CD4-positive, alpha-beta memory T cell (primary cell): ENCODE data around the gene NCAN. TPM values are rescaled to one million over a fixed set of nuclear protein-coding genes. Genes with fewer than 3 reads are reported as not detected.

Experiments
- CTCF ChIA-PET: fragments of 350-600 bp; sonication (Branson Sonifier 250); formaldehyde crosslinking; loops from one replicate; lab custom pipeline; 2021; ENCODE audit warnings: inconsistent platforms; ENCODE audit not compliant: partially characterized antibody; lab: Charles Lee
- POLR2A ChIA-PET: fragments of 350-600 bp; sonication (Branson Sonifier 250); formaldehyde crosslinking; loops from one replicate; lab custom pipeline; 2021; ENCODE audit not compliant: partially characterized antibody; lab: Charles Lee
- DNase-seq, 5 donors: peaks; one replicate each; pipeline versions ENCODE4 v3.0.0 to v3.0.0-alpha.2; 2020 to 2022; ENCODE audit warnings: mixed read lengths in 1 of 5
- H3K27ac ChIP-seq: one replicate; pipeline ENCODE4 v1.7.0; 2013; ENCODE audit warnings: low read depth, low read length
- H3K27me3 ChIP-seq: 2 replicates; pipeline ENCODE4 v1.7.0; 2013; ENCODE audit warnings: mild to moderate bottlenecking, low read length, moderate library complexity; ENCODE audit not compliant: insufficient read depth
- H3K36me3 ChIP-seq: 2 replicates; pipeline ENCODE4 v1.7.0; 2013; ENCODE audit warnings: mild to moderate bottlenecking, low read length, moderate library complexity; ENCODE audit not compliant: insufficient read depth
- H3K4me1 ChIP-seq: 2 replicates; pipeline ENCODE4 v1.7.0; 2013; ENCODE audit warnings: mild to moderate bottlenecking, low read length, moderate library complexity; ENCODE audit not compliant: insufficient read depth
- H3K4me3 ChIP-seq, 2 donors: one replicate each; pipeline ENCODE4 v1.7.0; 2013; ENCODE audit warnings: low read length in 2 of 2, mild to moderate bottlenecking in 1 of 2
- H3K9me3 ChIP-seq, 2 donors: one replicate each; pipeline ENCODE4 v1.7.0; 2013; ENCODE audit warnings: low read length in 2 of 2, control low read depth in 1 of 2; ENCODE audit not compliant: control insufficient read depth in 1 of 2
- H3K27ac Mint-ChIP-seq, 7 donors: one replicate each; pipeline ENCODE4 v1.8.0; 2020 to 2021; ENCODE audit warnings: mixed read lengths in 7 of 7, mild to moderate bottlenecking in 6 of 7, inconsistent platforms in 3 of 7, moderate library complexity in 3 of 7
- H3K27me3 Mint-ChIP-seq, 2 donors: one replicate each; pipeline ENCODE4 v1.8.0; 2020 to 2021; ENCODE audit warnings: mixed read lengths in 2 of 2
- H3K36me3 Mint-ChIP-seq, 2 donors: one replicate each; pipeline ENCODE4 v1.8.0; 2020 to 2021; ENCODE audit warnings: mixed read lengths in 2 of 2, inconsistent platforms in 1 of 2, mild to moderate bottlenecking in 1 of 2
- H3K4me1 Mint-ChIP-seq, 4 donors: one replicate each; pipeline ENCODE4 v1.8.0; 2020 to 2021; ENCODE audit warnings: mixed read lengths in 4 of 4, mild to moderate bottlenecking in 1 of 4
- H3K4me3 Mint-ChIP-seq, 8 donors: one replicate each; pipeline ENCODE4 v1.8.0; 2020 to 2021; ENCODE audit warnings: mixed read lengths in 8 of 8, mild to moderate bottlenecking in 7 of 8, moderate library complexity in 6 of 8, inconsistent platforms in 3 of 8
- H3K9me3 Mint-ChIP-seq, 8 donors: one replicate each; pipeline ENCODE4 v1.8.0; 2020 to 2021; ENCODE audit warnings: mixed read lengths in 8 of 8, mild to moderate bottlenecking in 5 of 8, inconsistent platforms in 3 of 8, moderate library complexity in 1 of 8
- intact Hi-C: fragments of 100-400 bp; cut with micrococcal nuclease; formaldehyde crosslinking; loops from one replicate; pipeline ENCODE4 v1.15.1; 2023
- polyA plus RNA-seq, 2 donors: library from polyadenylated mRNA; unstranded; fragments of 300-500 nt; fragmentation: Illumina TruSeq; gene quantifications; one replicate each; pipeline ENCODE4 v1.2.3, GENCODE V29; 2021
- total RNA-seq, 2 experiments: library from RNA; stranded (reverse); gene quantifications; one replicate each; pipeline ENCODE4 v1.2.3, GENCODE V29; 2021

The NCAN gene
- total and polyA plus RNA-seq, 4 experiments from 2014 or later, result not detected

- H3K4me1 Mint-ChIP-seq, result peaks cover 11 to 33% (median 24%) of the 10 kb centered on the region in 4 donors
- intact Hi-C loops, result loop anchor here (1.0 kb wide), 3 partner anchors 39 to 304 kb away; partner anchors contain the start of genes MAU2 and SUGP1
- no peaks in the 10 kb centered on the region for H3K27me3 Mint-ChIP-seq
- CTCF ChIA-PET, result interaction anchor here (0.6 to 4.7 kb wide), 7 partner anchors 9 to 305 kb away, joined by 3 to 22 read pairs (median 4); partner anchors contain the start of gene NR2C2AP
- POLR2A ChIA-PET, result interaction anchor here (1.0 kb wide), 1 partner anchor 304 kb away, joined by 4 read pairs; no protein-coding TSS in a partner anchor
- peaks cover 22 to 24% of the 10 kb centered on the region in 2 donors for H3K36me3 Mint-ChIP-seq
- Histone ChIP-seq H3K27ac (no peak overlapping the region), H3K9me3 (no peaks in the 10 kb centered on the region), H3K4me3 (no peak overlapping the region), H3K36me3 (peaks cover 3% of the 10 kb centered on the region), H3K27me3 (no peaks in the 10 kb centered on the region), H3K4me1 (peaks cover 21% of the 10 kb centered on the region)
- H3K9me3 Mint-ChIP-seq, result no peaks in the 10 kb centered on the region
- H3K27ac Mint-ChIP-seq, result peak overlapping the region in 5 of 7 donors; percentile 55 to 81 (median 65)
- H3K4me3 Mint-ChIP-seq, result peak overlapping the region in 2 of 8 donors; percentile 29 to 52
- DNase-seq, result peak; percentile 64 to 69 (median 66)
Observed at GRCh38 chr19:19185853-19186740, 25.7 kb upstream of the NCAN start.

GRCh38 chr19:19186742-19187141 lies 25.0 kb upstream of the NCAN start:
- Mint-ChIP-seq H3K27ac (peak overlapping the region in 4 of 7 donors; percentile 10 to 74 (median 37)), H3K9me3 (no peaks in the 10 kb centered on the region), H3K36me3 (peaks cover 19 to 22% of the 10 kb centered on the region in 2 donors), H3K4me1 (peaks cover 11 to 40% (median 27%) of the 10 kb centered on the region in 4 donors), H3K27me3 (no peaks in the 10 kb centered on the region), H3K4me3 (peak overlapping the region in 1 of 8 donors; percentile 41)
- ChIA-PET CTCF (interaction anchor here (1.1 to 4.7 kb wide), 2 partner anchors 39 to 305 kb away, joined by 5 to 22 read pairs; no protein-coding TSS in a partner anchor), POLR2A (no interaction called here)
- Histone ChIP-seq H3K4me3 (no peak overlapping the region), H3K4me1 (peaks cover 26% of the 10 kb centered on the region), H3K9me3 (no peaks in the 10 kb centered on the region), H3K36me3 (peaks cover 3% of the 10 kb centered on the region), H3K27ac (no peak overlapping the region), H3K27me3 (no peaks in the 10 kb centered on the region)
- intact Hi-C loops, result loop anchor here (1.0 kb wide), 3 partner anchors 39 to 304 kb away; partner anchors contain the start of genes MAU2 and SUGP1
- no peak for DNase-seq

DNA sequence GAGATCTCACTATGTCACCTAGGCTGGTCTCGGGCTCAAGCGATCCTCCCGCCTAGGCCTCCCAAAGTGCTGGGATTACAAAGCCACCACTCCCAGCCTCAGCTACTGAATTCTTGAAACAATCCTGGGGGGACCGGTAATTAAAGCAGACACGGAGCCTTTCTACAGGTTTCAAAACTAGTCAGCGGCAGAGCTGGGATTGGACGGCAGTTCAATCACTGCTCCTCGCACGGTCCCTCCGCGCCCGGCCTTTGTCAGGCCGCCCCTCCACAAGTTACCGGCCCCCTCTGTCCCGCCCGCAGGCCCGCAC lies 20.0 kb upstream of the NCAN start:
- Histone ChIP-seq H3K9me3 (no peaks in the 10 kb centered on the region), H3K27ac (peak overlapping the region; percentile 100), H3K36me3 (no peaks in the 10 kb centered on the region), H3K4me3 (peak overlapping the region; percentile 98 to 100), H3K27me3 (no peaks in the 10 kb centered on the region), H3K4me1 (peaks cover 44% of the 10 kb centered on the region)
- intact Hi-C loops, result loop anchor here (1.0 to 5.0 kb wide), 8 partner anchors 12 to 471 kb away; partner anchors contain the start of genes ATP13A1, COPE, DDX49 and GATAD2A
- Mint-ChIP-seq H3K27ac (peak overlapping the region; percentile 98 to 100 (median 99)), H3K36me3 (peaks cover 4 to 19% of the 10 kb centered on the region in 2 donors), H3K4me1 (peaks cover 20 to 58% (median 39%) of the 10 kb centered on the region in 4 donors), H3K4me3 (peak overlapping the region; percentile 95 to 99 (median 98)), H3K9me3 (no peaks in the 10 kb centered on the region), H3K27me3 (no peaks in the 10 kb centered on the region)
- CTCF ChIA-PET, result interaction anchor here (0.6 to 1.7 kb wide), 6 partner anchors 9 to 980 kb away, joined by 3 to 7 read pairs (median 4); no protein-coding TSS in a partner anchor
- POLR2A ChIA-PET, result interaction anchor here (0.5 to 4.5 kb wide), 15 partner anchors 11 to 324 kb away, joined by 3 to 84 read pairs (median 4); partner anchors contain the start of genes COPE, DDX49, GATAD2A and NR2C2AP
- DNase-seq, result no peak

DNA sequence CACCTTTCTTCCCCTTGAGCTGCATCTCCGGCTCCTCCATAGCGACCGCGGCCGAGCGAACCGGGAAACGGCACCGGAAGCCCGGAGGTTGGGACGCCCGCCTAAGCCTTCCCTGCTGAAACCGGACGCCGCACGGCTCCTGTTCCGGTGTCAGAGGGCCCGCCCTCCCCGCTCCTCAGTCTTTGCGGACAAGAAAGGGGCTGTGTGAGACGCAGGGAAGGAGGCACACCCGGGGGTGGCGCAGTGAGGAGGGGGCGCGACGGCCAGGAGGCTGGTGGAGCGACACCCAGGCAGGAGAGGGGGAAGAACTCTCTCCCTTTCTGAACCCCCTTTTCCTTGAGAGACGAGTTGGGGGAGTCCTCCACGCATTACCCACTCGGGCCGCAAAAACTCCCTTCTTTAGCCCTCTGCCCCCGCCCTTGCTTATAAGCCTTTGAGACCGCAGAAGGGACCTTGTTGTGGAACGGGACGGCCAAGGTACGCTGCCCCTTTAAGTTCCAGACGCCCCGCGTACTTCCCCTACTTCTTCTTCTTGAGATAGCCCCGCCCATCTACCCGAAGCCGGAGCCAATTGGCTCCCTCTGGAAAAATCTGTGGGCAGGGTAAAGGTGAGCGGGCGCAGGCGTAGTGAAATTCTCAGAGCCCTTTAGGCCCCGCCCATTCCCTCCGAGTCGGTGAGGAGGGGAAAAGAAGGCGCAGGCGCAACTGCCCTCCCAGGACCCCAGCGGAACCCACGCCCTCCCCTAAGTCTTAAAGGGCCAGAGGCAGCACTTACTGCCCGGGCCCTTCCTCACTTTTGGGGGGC lies 19.5 kb upstream of the NCAN start, which contains the start of the genes BORCS8 and RFXANK:
BORCS8 (minus strand) TSS at position 75 of the 805 bp plus-strand sequence; CDS start at position 40, 35 bp downstream.
RFXANK (plus strand) TSS at position 181 of the 805 bp plus-strand sequence. CDS start 1,689 bp downstream, outside the sequence.
- H3K9me3 Mint-ChIP-seq, result no peaks in the 10 kb centered on the region
- H3K27ac Mint-ChIP-seq, result peak within 1 kb of the TSS; percentile 98 to 100 (median 99)
- H3K27me3 Mint-ChIP-seq, result no peaks in the 10 kb centered on the region
- DNase-seq, result peak; percentile 97 to 99 (median 99)
- peak within 1 kb of the TSS; percentile 95 to 99 (median 98) for H3K4me3 Mint-ChIP-seq
- Histone ChIP-seq H3K27me3 (no peaks in the 10 kb centered on the region), H3K36me3 (peaks cover 3% of the 10 kb centered on the region), H3K9me3 (no peaks in the 10 kb centered on the region), H3K27ac (peak within 1 kb of the TSS; percentile 100), H3K4me3 (peak within 1 kb of the TSS; percentile 98 to 100), H3K4me1 (peaks cover 44% of the 10 kb centered on the region)
- H3K36me3 Mint-ChIP-seq, result peaks cover 4 to 21% of the 10 kb centered on the region in 2 donors
- intact Hi-C loops, result loop anchor here (1.0 to 5.0 kb wide), 8 partner anchors 11 to 471 kb away; partner anchors contain the start of genes ATP13A1, COPE, DDX49 and GATAD2A
- H3K4me1 Mint-ChIP-seq, result peaks cover 18 to 55% (median 37%) of the 10 kb centered on the region in 4 donors
- CTCF ChIA-PET, result interaction anchor here (0.6 to 1.7 kb wide), 10 partner anchors 8 to 980 kb away, joined by 3 to 7 read pairs (median 4); partner anchors contain the start of gene NR2C2AP
- POLR2A ChIA-PET, result interaction anchor here (0.5 to 4.5 kb wide), 17 partner anchors 11 to 360 kb away, joined by 3 to 84 read pairs (median 4); partner anchors contain the start of genes COPE, DDX49, GATAD2A and MAU2

DNA sequence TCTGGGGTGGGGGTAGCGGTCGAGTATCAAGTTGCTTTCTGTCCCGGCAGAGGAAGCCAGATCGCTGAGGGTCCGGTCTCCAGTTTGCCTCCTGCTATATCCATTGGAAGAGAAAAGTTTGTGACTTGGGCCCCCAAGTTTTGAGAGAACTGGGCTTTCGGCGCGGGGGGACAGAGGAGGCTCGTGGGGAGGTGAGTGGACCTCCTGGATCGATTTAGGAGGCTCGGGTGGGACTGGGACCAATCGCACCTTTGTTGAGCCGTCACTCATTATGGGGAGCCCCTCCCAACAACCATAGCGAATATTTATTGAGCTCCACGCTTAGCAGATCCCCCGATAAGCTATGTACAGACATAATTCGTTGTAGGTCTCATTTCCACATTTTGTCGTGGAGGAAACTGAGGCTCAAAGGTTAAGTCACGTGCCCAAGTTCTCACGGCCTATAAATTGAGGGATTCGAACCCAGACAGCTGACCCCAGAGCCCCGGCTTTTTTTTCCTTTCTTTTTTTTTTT lies 18.8 kb upstream of the NCAN start:
- Mint-ChIP-seq H3K9me3 (no peaks in the 10 kb centered on the region), H3K36me3 (peaks cover 4 to 22% of the 10 kb centered on the region in 2 donors), H3K27ac (peak overlapping the region; percentile 98 to 100 (median 99)), H3K4me1 (peaks cover 18 to 55% (median 37%) of the 10 kb centered on the region in 4 donors), H3K4me3 (peak overlapping the region; percentile 95 to 99 (median 98)), H3K27me3 (no peaks in the 10 kb centered on the region)
- H3K4me3 ChIP-seq, result peak overlapping the region; percentile 86 to 100
- H3K9me3 ChIP-seq, result no peaks in the 10 kb centered on the region
- peaks cover 44% of the 10 kb centered on the region for H3K4me1 ChIP-seq
- no peak for DNase-seq
- intact Hi-C loops, result loop anchor here (1.0 to 5.0 kb wide), 8 partner anchors 10 to 470 kb away; partner anchors contain the start of genes ATP13A1, COPE, DDX49 and GATAD2A
- ChIA-PET POLR2A (interaction anchor here (0.7 to 4.5 kb wide), 7 partner anchors 10 to 361 kb away, joined by 3 to 84 read pairs (median 4); partner anchors contain the start of genes COPE, DDX49, GATAD2A and MAU2), CTCF (interaction anchor here (0.7 to 1.3 kb wide), 4 partner anchors 10 to 131 kb away, joined by 3 to 6 read pairs (median 3); partner anchors contain the start of gene NR2C2AP)
- H3K36me3 ChIP-seq, result peaks cover 4% of the 10 kb centered on the region
- peak overlapping the region; percentile 100 for H3K27ac ChIP-seq
- no peaks in the 10 kb centered on the region for H3K27me3 ChIP-seq

DNA sequence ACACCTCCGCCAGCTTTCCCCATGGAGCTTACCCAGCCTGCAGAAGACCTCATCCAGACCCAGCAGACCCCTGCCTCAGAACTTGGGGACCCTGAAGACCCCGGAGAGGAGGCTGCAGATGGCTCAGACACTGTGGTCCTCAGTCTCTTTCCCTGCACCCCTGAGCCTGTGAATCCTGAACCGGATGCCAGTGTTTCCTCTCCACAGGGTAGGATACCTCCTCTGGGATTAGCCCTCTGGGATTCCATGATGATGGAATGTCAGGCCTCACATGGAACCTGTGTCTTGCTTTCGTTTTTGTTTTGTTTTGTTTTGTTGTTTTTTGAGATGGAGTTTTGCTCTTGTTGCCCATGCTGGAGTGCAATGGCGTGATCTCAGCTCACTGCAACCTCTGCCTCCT lies 17.8 kb upstream of the NCAN start:
- peaks cover 18 to 59% (median 37%) of the 10 kb centered on the region in 4 donors for H3K4me1 Mint-ChIP-seq
- no peak for DNase-seq
- Histone ChIP-seq H3K4me3 (no peak overlapping the region), H3K27me3 (no peaks in the 10 kb centered on the region), H3K9me3 (no peaks in the 10 kb centered on the region), H3K27ac (no peak overlapping the region), H3K4me1 (peaks cover 44% of the 10 kb centered on the region), H3K36me3 (peaks cover 12% of the 10 kb centered on the region)
- H3K4me3 Mint-ChIP-seq, result peak overlapping the region; percentile 95 to 99 (median 98)
- H3K27me3 Mint-ChIP-seq, result no peaks in the 10 kb centered on the region
- intact Hi-C loops, result loop anchor here (2.0 to 5.0 kb wide), 5 partner anchors 57 to 469 kb away; partner anchors contain the start of genes ATP13A1, COPE, DDX49 and GATAD2A
- H3K36me3 Mint-ChIP-seq, result peaks cover 9 to 28% of the 10 kb centered on the region in 2 donors
- H3K9me3 Mint-ChIP-seq, result no peaks in the 10 kb centered on the region
- CTCF ChIA-PET, result no interaction called here
- H3K27ac Mint-ChIP-seq, result peak overlapping the region in 4 of 7 donors; percentile 14 to 98 (median 78)
- POLR2A ChIA-PET, result interaction anchor here (4.5 kb wide), 1 partner anchor 9 kb away, joined by 84 read pairs; the partner anchor contains the start of gene NR2C2AP
